ENCODE data around the gene YDJC.

- TF ChIP-seq, protein P1, sequence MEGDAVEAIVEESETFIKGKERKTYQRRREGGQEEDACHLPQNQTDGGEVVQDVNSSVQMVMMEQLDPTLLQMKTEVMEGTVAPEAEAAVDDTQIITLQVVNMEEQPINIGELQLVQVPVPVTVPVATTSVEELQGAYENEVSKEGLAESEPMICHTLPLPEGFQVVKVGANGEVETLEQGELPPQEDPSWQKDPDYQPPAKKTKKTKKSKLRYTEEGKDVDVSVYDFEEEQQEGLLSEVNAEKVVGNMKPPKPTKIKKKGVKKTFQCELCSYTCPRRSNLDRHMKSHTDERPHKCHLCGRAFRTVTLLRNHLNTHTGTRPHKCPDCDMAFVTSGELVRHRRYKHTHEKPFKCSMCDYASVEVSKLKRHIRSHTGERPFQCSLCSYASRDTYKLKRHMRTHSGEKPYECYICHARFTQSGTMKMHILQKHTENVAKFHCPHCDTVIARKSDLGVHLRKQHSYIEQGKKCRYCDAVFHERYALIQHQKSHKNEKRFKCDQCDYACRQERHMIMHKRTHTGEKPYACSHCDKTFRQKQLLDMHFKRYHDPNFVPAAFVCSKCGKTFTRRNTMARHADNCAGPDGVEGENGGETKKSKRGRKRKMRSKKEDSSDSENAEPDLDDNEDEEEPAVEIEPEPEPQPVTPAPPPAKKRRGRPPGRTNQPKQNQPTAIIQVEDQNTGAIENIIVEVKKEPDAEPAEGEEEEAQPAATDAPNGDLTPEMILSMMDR (IDR thresholded peaks at IDR 0.05) = no peak
- no peak for TF ChIP-seq POLR2A (IDR thresholded peaks at IDR 0.05)
Observed at GRCh38 chr22:21657020-21657359, 27.2 kb upstream of the YDJC start.

Data from lower leg skin (tissue), 3 donors.